Measurements from ENCODE around the gene ADAM8. TPM values are rescaled to one million over a fixed set of nuclear protein-coding genes. Genes with fewer than 3 reads are reported as not detected.

Gene ADAM8
- total RNA-seq, 2 experiments from 2014 or later, result 10.0 to 16.3 TPM

DNA sequence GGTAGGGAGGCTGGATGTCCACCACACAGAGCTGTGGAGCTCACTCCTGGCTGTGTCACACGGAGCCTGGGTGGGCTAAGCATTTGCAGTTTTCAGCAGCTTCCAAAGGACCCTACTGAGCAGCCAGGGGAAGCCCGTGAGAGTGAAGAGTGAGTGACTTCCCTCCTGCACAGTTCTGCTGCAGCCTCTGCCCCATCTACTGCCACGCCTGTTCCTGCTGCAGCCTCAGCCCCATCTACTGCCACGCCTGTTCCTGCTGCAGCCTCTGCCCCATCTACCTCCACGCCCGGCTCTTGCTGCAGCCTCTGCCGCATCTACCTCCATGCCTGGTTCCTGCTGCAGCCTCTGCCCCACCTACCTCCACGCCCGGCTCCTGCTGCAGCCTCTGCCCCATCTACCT lies 12.2 kb downstream of the ADAM8 start:
- ChIA-PET CTCF (ENCODE audit: unreplicated experiment) (no interaction called here), POLR2A (no interaction called here)
- H2AFZ ChIP-seq (ENCODE audit: low read length), result no peak overlapping the region
- H3K27ac ChIP-seq (ENCODE audit: low read depth, low read length, poor library complexity, severe bottlenecking), result no peak overlapping the region
- intact Hi-C loops (cut with micrococcal nuclease; ENCODE audit: unreplicated experiment), result loop anchor here (5.0 kb wide), 1 partner anchor 43 kb away; the partner anchor contains the start of genes TUBGCP2 and ZNF511
- H3K9me3 ChIP-seq (ENCODE audit: low read length), result no peaks in the 10 kb centered on the region
- H3K4me3 ChIP-seq (ENCODE audit: low read depth, low read length, poor library complexity, severe bottlenecking), result no peak overlapping the region
- peaks cover 5% of the 10 kb centered on the region for H3K4me1 ChIP-seq (ENCODE audit: insufficient read depth, low read length, poor library complexity, severe bottlenecking)
- H4K20me1 ChIP-seq (ENCODE audit: insufficient read depth, low read length), result no peaks in the 10 kb centered on the region
- no peak overlapping the region for H3K4me2 ChIP-seq (ENCODE audit: low read length)
- no peaks in the 10 kb centered on the region for H3K79me2 ChIP-seq (ENCODE audit: insufficient read depth, low read depth, low read length)
- no TSS peak for BruUV-seq (replicated peaks)
- no peak for DNase-seq (ENCODE audit: low spot score)
- H3K36me3 ChIP-seq (ENCODE audit: insufficient read depth, low read length), result no peaks in the 10 kb centered on the region
- no peak for TF ChIP-seq EZH2phosphoT487 (IDR thresholded peaks at IDR 0.05; ENCODE audit: borderline replicate concordance, low read depth, low read length)
- TF ChIP-seq, protein P1, sequence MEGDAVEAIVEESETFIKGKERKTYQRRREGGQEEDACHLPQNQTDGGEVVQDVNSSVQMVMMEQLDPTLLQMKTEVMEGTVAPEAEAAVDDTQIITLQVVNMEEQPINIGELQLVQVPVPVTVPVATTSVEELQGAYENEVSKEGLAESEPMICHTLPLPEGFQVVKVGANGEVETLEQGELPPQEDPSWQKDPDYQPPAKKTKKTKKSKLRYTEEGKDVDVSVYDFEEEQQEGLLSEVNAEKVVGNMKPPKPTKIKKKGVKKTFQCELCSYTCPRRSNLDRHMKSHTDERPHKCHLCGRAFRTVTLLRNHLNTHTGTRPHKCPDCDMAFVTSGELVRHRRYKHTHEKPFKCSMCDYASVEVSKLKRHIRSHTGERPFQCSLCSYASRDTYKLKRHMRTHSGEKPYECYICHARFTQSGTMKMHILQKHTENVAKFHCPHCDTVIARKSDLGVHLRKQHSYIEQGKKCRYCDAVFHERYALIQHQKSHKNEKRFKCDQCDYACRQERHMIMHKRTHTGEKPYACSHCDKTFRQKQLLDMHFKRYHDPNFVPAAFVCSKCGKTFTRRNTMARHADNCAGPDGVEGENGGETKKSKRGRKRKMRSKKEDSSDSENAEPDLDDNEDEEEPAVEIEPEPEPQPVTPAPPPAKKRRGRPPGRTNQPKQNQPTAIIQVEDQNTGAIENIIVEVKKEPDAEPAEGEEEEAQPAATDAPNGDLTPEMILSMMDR (conservative IDR thresholded peaks at IDR 0.05; ENCODE audit: low read length), result no peak
- no peaks in the 10 kb centered on the region for H3K9me2 ChIP-seq (ENCODE audit: insufficient read depth, low read length)

DNA sequence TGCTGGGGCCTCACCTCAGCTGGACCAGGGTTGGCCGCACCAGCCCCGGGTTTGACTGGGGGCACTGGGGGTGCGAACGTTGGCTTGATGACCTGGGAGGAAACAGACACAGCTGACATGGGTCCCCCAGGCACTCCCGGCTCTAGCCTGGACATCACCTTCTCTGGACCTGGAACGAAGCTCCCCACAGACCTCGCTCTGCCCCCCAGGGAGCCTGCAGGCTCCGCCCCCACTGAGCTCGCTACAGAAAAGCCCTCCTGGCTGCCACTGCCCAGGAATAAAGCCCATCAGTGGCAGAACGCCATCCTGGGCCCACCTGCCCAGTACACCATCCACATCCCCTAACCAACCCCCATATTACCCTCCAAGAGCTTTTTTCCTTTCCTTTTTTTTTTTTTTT lies 13.0 kb downstream of the ADAM8 start:
- ChIA-PET CTCF (ENCODE audit: unreplicated experiment) (no interaction called here), POLR2A (interaction anchor here (0.5 kb wide), 1 partner anchor 52 kb away, joined by 3 read pairs; no protein-coding TSS in a partner anchor)
- Histone ChIP-seq H3K4me2 (ENCODE audit: low read length) (no peak overlapping the region), H3K4me3 (ENCODE audit: low read depth, low read length, poor library complexity, severe bottlenecking) (no peak overlapping the region), H3K79me2 (ENCODE audit: insufficient read depth, low read depth, low read length) (no peaks in the 10 kb centered on the region), H3K4me1 (ENCODE audit: insufficient read depth, low read length, poor library complexity, severe bottlenecking) (peaks cover 11% of the 10 kb centered on the region), H3K27ac (ENCODE audit: low read depth, low read length, poor library complexity, severe bottlenecking) (no peak overlapping the region), H3K9me3 (ENCODE audit: low read length) (no peaks in the 10 kb centered on the region), H3K36me3 (ENCODE audit: insufficient read depth, low read length) (no peaks in the 10 kb centered on the region), H3K9me2 (ENCODE audit: insufficient read depth, low read length) (no peaks in the 10 kb centered on the region), H2AFZ (ENCODE audit: low read length) (no peak overlapping the region), H4K20me1 (ENCODE audit: insufficient read depth, low read length) (no peaks in the 10 kb centered on the region)
- TF ChIP-seq EZH2phosphoT487 (IDR thresholded peaks at IDR 0.05; ENCODE audit: borderline replicate concordance, low read depth, low read length), result no peak
- TF ChIP-seq, protein P1 (conservative IDR thresholded peaks at IDR 0.05; ENCODE audit: low read length), result no peak
- intact Hi-C loops (cut with micrococcal nuclease; ENCODE audit: unreplicated experiment), result loop anchor here (5.0 kb wide), 1 partner anchor 44 kb away; the partner anchor contains the start of genes TUBGCP2 and ZNF511
- DNase-seq (ENCODE audit: low spot score), result no peak
- no TSS peak for BruUV-seq (replicated peaks)

DNA sequence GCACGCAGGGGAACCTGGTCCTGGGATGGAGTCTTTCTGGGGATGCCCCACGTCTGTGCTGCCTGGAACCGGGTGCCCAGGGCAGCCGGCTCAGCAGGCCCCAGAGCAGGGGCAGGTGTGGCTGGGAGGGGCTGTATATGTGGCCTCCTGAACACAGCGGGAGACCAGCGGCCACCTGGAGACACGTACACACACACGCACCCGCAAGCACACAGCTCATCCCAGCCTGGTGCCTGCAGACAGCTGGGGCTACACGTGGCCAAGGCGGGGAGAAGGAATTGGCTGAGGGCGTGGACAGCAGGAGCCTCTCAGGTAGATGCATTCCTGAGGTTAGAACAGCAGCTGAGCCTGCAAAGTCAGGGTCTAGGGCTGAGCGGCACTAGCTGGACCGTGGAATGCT lies 14.0 kb downstream of the ADAM8 start:
- intact Hi-C loops (cut with micrococcal nuclease; ENCODE audit: unreplicated experiment), result loop anchor here (5.0 kb wide), 1 partner anchor 45 kb away; the partner anchor contains the start of genes TUBGCP2 and ZNF511
- CTCF ChIA-PET (ENCODE audit: unreplicated experiment), result no interaction called here
- Histone ChIP-seq H3K36me3 (ENCODE audit: insufficient read depth, low read length) (no peaks in the 10 kb centered on the region), H2AFZ (ENCODE audit: low read length) (no peak overlapping the region), H3K4me1 (ENCODE audit: insufficient read depth, low read length, poor library complexity, severe bottlenecking) (peaks cover 18% of the 10 kb centered on the region), H3K9me2 (ENCODE audit: insufficient read depth, low read length) (no peaks in the 10 kb centered on the region), H4K20me1 (ENCODE audit: insufficient read depth, low read length) (no peaks in the 10 kb centered on the region), H3K4me2 (ENCODE audit: low read length) (no peak overlapping the region), H3K9me3 (ENCODE audit: low read length) (no peaks in the 10 kb centered on the region), H3K79me2 (ENCODE audit: insufficient read depth, low read depth, low read length) (no peaks in the 10 kb centered on the region), H3K27ac (ENCODE audit: low read depth, low read length, poor library complexity, severe bottlenecking) (no peak overlapping the region), H3K4me3 (ENCODE audit: low read depth, low read length, poor library complexity, severe bottlenecking) (no peak overlapping the region)
- no peak for TF ChIP-seq EZH2phosphoT487 (IDR thresholded peaks at IDR 0.05; ENCODE audit: borderline replicate concordance, low read depth, low read length)
- TF ChIP-seq, protein P1 (conservative IDR thresholded peaks at IDR 0.05; ENCODE audit: low read length), result no peak
- DNase-seq (ENCODE audit: low spot score), result no peak
- no TSS peak for BruUV-seq (replicated peaks)
- POLR2A ChIA-PET, result no interaction called here

Measured in OCI-LY7 (cell line).